ENCODE results near the gene CGREF1.

GRCh38 chr2:27082773-27083409, 36.0 kb downstream of the CGREF1 start:
- no peak for TF ChIP-seq CTCF (IDR thresholded peaks at IDR 0.05)
- TF ChIP-seq POLR2AphosphoS5 (IDR thresholded peaks at IDR 0.05): no peak
- TF ChIP-seq POLR2A (IDR thresholded peaks at IDR 0.05; ENCODE audit: low read depth): no peak
- no peak for TF ChIP-seq EP300 (IDR thresholded peaks at IDR 0.05)
